A673 (cell line): ENCODE measurements around the gene TMEM106C.

Source experiments
- EZH2 ChIP-seq: fragments of 200-600 bp; sonication (generic); IDR thresholded peaks from 2 replicates; pipeline ENCODE4 v1.6.1; 2017; ENCODE audit warnings: borderline replicate concordance, low read depth, mild to moderate bottlenecking, mixed read lengths, antibody characterized with exemption, low read length; ENCODE audit not compliant: poor library complexity, severe bottlenecking
- TF ChIP-seq, protein P1 (sequence below): fragments of 300-800, 200-600 bp; sonication (generic); conservative IDR thresholded peaks from 2 replicates; pipeline ENCODE4 v1.5.1; 2017; ENCODE audit warnings: low read depth, mild to moderate bottlenecking, antibody characterized with exemption, low read length, moderate library complexity, mixed read lengths

DNA sequence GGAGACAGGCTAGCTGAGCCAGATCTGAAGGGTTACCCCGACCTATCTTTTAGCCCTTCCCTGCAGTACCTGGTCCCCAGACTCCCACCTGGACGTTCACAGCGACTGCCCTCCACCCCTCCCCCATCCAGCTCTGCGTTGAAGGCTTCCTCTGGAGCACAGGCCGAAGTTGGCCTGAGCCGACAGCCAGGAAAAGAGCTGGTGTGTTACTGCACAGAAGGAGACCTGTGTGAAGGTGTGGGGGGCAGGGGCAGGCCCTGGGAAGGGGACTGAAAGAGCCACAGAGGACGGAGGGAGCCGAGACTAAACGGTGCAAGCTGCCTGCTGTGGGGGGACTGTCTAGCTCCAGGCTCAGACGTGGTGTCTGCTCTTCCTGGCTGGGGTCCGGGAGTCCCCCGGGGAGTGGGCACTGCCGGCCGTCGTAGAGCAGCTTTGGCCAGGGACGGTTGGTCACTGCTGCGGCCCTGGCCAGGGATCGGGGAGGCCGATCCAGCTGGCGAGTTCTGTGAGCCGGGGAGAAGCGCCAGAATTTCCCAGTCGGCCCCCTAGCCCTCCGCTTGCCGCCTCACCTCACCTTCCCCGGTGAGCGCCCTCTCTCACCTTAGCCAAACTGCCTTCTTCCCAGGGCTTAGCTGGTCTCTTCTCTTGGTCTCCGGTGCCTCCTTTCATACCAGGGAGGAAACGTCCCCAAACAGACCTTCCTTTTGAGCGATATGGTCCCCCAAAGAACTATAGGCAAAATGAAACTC is 41.8 kb downstream of the TMEM106C start:
- TF ChIP-seq, protein P1, sequence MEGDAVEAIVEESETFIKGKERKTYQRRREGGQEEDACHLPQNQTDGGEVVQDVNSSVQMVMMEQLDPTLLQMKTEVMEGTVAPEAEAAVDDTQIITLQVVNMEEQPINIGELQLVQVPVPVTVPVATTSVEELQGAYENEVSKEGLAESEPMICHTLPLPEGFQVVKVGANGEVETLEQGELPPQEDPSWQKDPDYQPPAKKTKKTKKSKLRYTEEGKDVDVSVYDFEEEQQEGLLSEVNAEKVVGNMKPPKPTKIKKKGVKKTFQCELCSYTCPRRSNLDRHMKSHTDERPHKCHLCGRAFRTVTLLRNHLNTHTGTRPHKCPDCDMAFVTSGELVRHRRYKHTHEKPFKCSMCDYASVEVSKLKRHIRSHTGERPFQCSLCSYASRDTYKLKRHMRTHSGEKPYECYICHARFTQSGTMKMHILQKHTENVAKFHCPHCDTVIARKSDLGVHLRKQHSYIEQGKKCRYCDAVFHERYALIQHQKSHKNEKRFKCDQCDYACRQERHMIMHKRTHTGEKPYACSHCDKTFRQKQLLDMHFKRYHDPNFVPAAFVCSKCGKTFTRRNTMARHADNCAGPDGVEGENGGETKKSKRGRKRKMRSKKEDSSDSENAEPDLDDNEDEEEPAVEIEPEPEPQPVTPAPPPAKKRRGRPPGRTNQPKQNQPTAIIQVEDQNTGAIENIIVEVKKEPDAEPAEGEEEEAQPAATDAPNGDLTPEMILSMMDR = no peak
- no peak for TF ChIP-seq EZH2
